Muscle layer of colon (tissue), 2 donors: ENCODE results near the gene GALNT4.

ENCODE experiments used
- H3K27ac ChIP-seq: one replicate; pipeline ENCODE4 v1.7.0; 2013; ENCODE audit warnings: low read depth, mild to moderate bottlenecking, low read length, moderate library complexity
- H3K27me3 ChIP-seq, 2 donors: one replicate each; pipeline ENCODE4 v1.7.0; 2013; ENCODE audit warnings: low read length in 2 of 2, mild to moderate bottlenecking in 2 of 2; ENCODE audit not compliant: insufficient read depth in 2 of 2, control insufficient read depth in 1 of 2
- H3K36me3 ChIP-seq: one replicate; pipeline ENCODE4 v1.7.0; 2013; ENCODE audit warnings: mild to moderate bottlenecking, low read length; ENCODE audit not compliant: insufficient read depth
- H3K4me1 ChIP-seq: one replicate; pipeline ENCODE4 v1.7.0; 2013; ENCODE audit warnings: mild to moderate bottlenecking, low read length; ENCODE audit not compliant: insufficient read depth
- H3K4me3 ChIP-seq, 2 donors: one replicate each; pipeline ENCODE4 v1.7.0; 2013; ENCODE audit warnings: low read length in 2 of 2, low read depth in 1 of 2, mild to moderate bottlenecking in 1 of 2, moderate library complexity in 1 of 2
- H3K9ac ChIP-seq: one replicate; pipeline ENCODE4 v1.7.0; 2013; ENCODE audit warnings: low read length
- H3K9me3 ChIP-seq: one replicate; pipeline ENCODE4 v1.7.0; 2013; ENCODE audit warnings: mild to moderate bottlenecking, low read length
- donor health status: abdominal sarcoma.
- donor health status: Adenocarcinoma of cecum.

The GALNT4 gene

DNA sequence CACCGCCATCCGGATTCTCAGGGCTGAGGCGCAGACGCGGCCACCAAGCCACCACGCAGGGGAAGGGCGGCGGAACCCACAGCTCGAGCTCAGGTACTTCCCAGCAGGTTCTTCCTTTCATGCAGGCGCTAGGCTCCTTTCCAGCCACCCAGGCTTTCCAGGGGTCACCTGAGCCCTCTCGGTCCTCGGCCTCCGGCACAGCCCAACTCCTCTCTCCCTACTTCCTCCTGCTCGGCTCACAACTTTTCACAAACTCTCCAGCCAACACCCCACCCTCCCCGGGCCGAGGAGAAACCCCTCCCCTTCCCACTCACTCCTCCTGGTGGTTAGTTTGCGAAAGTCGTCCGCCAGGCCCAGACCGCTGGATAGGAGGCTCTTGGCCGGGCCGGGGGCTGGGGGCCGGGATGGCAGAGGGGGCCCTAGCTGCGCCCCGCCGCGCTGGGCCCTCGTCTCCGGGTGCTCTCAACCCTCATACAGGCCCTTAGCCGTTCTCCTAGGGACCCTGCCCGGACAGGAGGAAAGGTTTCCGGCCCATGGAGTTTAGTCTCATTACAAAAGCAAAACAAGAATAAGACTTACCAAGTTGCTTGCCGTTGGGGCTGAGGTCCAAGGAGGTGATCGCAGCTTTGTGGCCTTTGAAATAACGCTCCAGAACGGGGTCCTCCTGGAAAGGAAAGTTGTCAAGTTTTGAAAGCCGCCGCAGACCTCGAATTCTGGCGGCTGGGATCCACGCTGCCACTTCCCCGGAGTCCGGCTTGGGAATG, at the start of gene GALNT4:
GALNT4 (minus strand) TSS at position 256 of the 764 bp plus-strand sequence; CDS start at position 9, 247 bp downstream.
- Histone ChIP-seq H3K27ac (peak within 1 kb of the TSS; percentile 93), H3K36me3 (no peaks in the 10 kb centered on the region), H3K4me3 (peak within 1 kb of the TSS; percentile 80 to 98), H3K9me3 (no peaks in the 10 kb centered on the region), H3K4me1 (peaks cover 38% of the 10 kb centered on the region), H3K27me3 (no peaks in the 10 kb centered on the region), H3K9ac (peak within 1 kb of the TSS; percentile 87)

GRCh38 chr12:89573051-89573810, 48.6 kb upstream of the GALNT4 start:
- Histone ChIP-seq H3K9me3 (no peaks in the 10 kb centered on the region), H3K36me3 (no peaks in the 10 kb centered on the region), H3K4me1 (peaks cover 5% of the 10 kb centered on the region), H3K4me3 (no peak overlapping the region), H3K27me3 (no peaks in the 10 kb centered on the region), H3K27ac (no peak overlapping the region), H3K9ac (no peak overlapping the region)

- no peaks in the 10 kb centered on the region for H3K27me3 ChIP-seq
- no peak overlapping the region for H3K27ac ChIP-seq
- H3K4me1 ChIP-seq: peaks cover 5% of the 10 kb centered on the region
- no peak overlapping the region for H3K4me3 ChIP-seq
- no peak overlapping the region for H3K9ac ChIP-seq
- H3K36me3 ChIP-seq: no peaks in the 10 kb centered on the region
- H3K9me3 ChIP-seq: no peaks in the 10 kb centered on the region
Observed at GRCh38 chr12:89571491-89572195, 47.0 kb upstream of the GALNT4 start.

- H3K4me1 ChIP-seq: no peaks in the 10 kb centered on the region
- H3K4me3 ChIP-seq: no peak overlapping the region
- H3K9me3 ChIP-seq: no peaks in the 10 kb centered on the region
- H3K36me3 ChIP-seq: no peaks in the 10 kb centered on the region
- H3K27me3 ChIP-seq: no peaks in the 10 kb centered on the region
- H3K9ac ChIP-seq: no peak overlapping the region
- no peak overlapping the region for H3K27ac ChIP-seq
Observed at GRCh38 chr12:89568484-89568883, 43.9 kb upstream of the GALNT4 start.

- Histone ChIP-seq H3K27ac (no peak overlapping the region), H3K4me1 (no peaks in the 10 kb centered on the region), H3K9me3 (no peaks in the 10 kb centered on the region), H3K9ac (no peak overlapping the region), H3K36me3 (no peaks in the 10 kb centered on the region), H3K4me3 (no peak overlapping the region), H3K27me3 (no peaks in the 10 kb centered on the region)
Observed at GRCh38 chr12:89567691-89568239, 43.2 kb upstream of the GALNT4 start.

DNA sequence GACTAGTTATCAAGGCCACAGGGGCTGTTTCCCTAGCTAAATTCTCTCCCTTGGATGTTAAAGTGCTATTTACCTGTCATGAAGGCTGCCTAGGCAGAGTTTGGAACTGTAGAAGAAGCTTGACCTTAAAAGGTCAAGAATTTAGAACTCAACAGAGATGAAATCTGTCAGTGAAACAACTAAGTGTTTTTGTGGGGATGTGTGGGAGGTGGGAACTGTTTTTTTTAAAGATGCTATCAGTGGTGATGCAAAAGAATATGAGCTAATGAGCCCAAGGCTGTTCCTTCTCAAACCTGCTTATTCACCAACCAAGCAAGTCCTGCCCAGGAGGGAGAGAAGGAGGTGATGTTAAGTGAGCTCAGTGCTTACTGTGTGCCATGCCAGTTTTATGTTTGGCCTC, 42.0 kb upstream of the GALNT4 start:
- no peak overlapping the region for H3K4me3 ChIP-seq
- no peaks in the 10 kb centered on the region for H3K36me3 ChIP-seq
- no peak overlapping the region for H3K9ac ChIP-seq
- no peaks in the 10 kb centered on the region for H3K27me3 ChIP-seq
- H3K4me1 ChIP-seq: no peaks in the 10 kb centered on the region
- H3K27ac ChIP-seq: no peak overlapping the region
- H3K9me3 ChIP-seq: no peaks in the 10 kb centered on the region

GRCh38 chr12:89565002-89565401, 40.4 kb upstream of the GALNT4 start:
- H3K27me3 ChIP-seq: no peaks in the 10 kb centered on the region
- no peaks in the 10 kb centered on the region for H3K9me3 ChIP-seq
- H3K4me3 ChIP-seq: no peak overlapping the region
- no peaks in the 10 kb centered on the region for H3K4me1 ChIP-seq
- H3K27ac ChIP-seq: no peak overlapping the region
- H3K9ac ChIP-seq: no peak overlapping the region
- H3K36me3 ChIP-seq: no peaks in the 10 kb centered on the region

DNA sequence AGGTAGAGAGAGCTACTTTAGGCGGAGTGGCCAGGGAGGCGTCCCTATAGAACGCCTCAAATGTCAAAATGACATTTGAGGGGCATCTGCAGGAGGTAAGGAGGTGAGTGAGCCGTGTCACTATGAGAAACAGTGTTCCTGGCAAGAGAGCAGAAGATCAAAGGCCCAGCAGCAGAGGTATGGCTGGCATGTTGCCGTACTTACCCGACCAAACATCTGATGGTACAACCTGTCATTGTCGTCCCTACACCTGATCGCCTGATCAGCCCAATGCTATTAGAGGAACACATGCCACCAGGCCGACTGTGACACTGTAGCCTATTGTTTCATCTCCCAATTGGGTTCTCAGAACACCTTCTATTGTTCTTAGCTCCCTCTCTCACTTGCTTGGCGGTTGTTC, 35.2 kb upstream of the GALNT4 start:
- H3K27ac ChIP-seq: no peak overlapping the region
- H3K4me3 ChIP-seq: no peak overlapping the region

DNA sequence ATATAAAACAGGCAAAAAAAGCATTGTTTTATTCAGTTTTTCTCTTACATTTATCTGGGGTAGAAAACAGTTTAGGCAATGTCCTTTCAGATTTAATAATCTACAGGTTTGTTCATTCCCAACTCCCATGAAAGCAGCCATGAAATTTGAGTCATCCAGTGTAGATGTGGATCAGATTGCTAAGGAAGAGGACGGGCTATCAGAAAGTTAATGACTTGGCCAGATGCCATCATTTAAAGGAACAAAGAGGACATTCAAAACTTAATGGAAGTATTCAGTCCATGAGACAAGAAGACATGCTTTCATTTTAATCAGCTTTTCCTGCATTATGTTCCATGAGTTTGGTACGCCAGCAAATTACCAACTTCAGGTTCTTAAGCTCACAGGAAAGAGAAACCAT, 32.4 kb upstream of the GALNT4 start:
- Histone ChIP-seq H3K27me3 (no peaks in the 10 kb centered on the region), H3K4me3 (no peak overlapping the region), H3K9me3 (no peaks in the 10 kb centered on the region), H3K36me3 (no peaks in the 10 kb centered on the region), H3K9ac (no peak overlapping the region), H3K27ac (no peak overlapping the region), H3K4me1 (no peaks in the 10 kb centered on the region)

More for the DNA sequence above, 35.2 kb upstream of the GALNT4 start:
- Histone ChIP-seq H3K9me3 (no peaks in the 10 kb centered on the region), H3K9ac (no peak overlapping the region), H3K27me3 (no peaks in the 10 kb centered on the region), H3K4me1 (no peaks in the 10 kb centered on the region), H3K36me3 (no peaks in the 10 kb centered on the region)

DNA sequence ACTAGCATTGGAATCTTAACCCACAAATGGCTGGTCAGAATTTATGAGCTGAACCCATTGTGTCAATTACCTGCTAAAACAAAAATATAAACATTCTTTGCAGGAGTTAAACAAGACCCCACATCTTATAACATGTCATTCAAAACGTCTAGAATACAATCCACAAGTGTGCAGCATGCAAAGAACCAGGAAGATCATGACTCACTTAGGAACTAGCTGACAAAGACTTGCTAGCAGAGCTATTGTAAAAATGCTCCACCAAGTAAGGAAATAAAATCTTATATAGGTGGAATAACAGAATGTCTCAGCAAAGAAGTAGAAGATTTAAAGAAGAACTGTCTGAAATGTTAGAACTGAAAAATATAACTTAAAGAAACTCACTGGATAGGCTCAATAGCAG, 27.8 kb upstream of the GALNT4 start:
- Histone ChIP-seq H3K4me1 (no peaks in the 10 kb centered on the region), H3K27me3 (no peaks in the 10 kb centered on the region), H3K36me3 (no peaks in the 10 kb centered on the region), H3K4me3 (no peak overlapping the region), H3K9ac (no peak overlapping the region), H3K9me3 (no peaks in the 10 kb centered on the region), H3K27ac (no peak overlapping the region)

GRCh38 chr12:89551747-89552146, 27.2 kb upstream of the GALNT4 start:
- Histone ChIP-seq H3K9ac (no peak overlapping the region), H3K9me3 (no peaks in the 10 kb centered on the region), H3K4me3 (no peak overlapping the region), H3K36me3 (no peaks in the 10 kb centered on the region), H3K27me3 (no peaks in the 10 kb centered on the region), H3K27ac (no peak overlapping the region), H3K4me1 (no peaks in the 10 kb centered on the region)
